Endothelial cell of umbilical vein (primary cell): ENCODE results near the gene PBX2.

Source experiments
- CTCF ChIP-seq, 2 donors: IDR thresholded peaks; 1 replicate in 1 of 2; 2 replicates in 1 of 2; pipeline ENCODE4 v1.5.1; 2011; ENCODE audit warnings: low read length in 2 of 2, mild to moderate bottlenecking in 2 of 2, moderate library complexity in 2 of 2, control low read depth in 1 of 2, inconsistent platforms in 1 of 2, low read depth in 1 of 2; ENCODE audit not compliant: insufficient read depth in 1 of 2; ENCODE audit errors: extremely low read depth in 1 of 2
- EZH2 ChIP-seq: IDR thresholded peaks from 2 replicates; pipeline ENCODE4 v1.6.1; 2012; ENCODE audit warnings: borderline replicate concordance, low read depth, mild to moderate bottlenecking, moderate library complexity, low read length, inconsistent platforms; ENCODE audit not compliant: severe bottlenecking
- GATA2 ChIP-seq: IDR thresholded peaks from 2 replicates; pipeline ENCODE4 v1.7.0; 2011; ENCODE audit warnings: low read depth, mild to moderate bottlenecking, moderate library complexity, mixed read lengths, low read length; ENCODE audit not compliant: insufficient read length, insufficient read depth
- JUN ChIP-seq: IDR thresholded peaks from 2 replicates; pipeline ENCODE4 v1.6.1; 2011; ENCODE audit warnings: borderline replicate concordance, low read depth; ENCODE audit not compliant: insufficient read length, insufficient read depth
- POLR2A ChIP-seq: IDR thresholded peaks from 2 replicates; pipeline ENCODE4 v1.6.1; 2012; ENCODE audit warnings: low read depth, mild to moderate bottlenecking, control low read depth, low read length

- no peak for TF ChIP-seq GATA2
- no peak for TF ChIP-seq CTCF (IDR thresholded peaks at IDR 0.05; ENCODE audit: extremely low read depth in 1 of 2, insufficient read depth in 1 of 2, low read depth in 1 of 2, low read length in 2 of 2)
- TF ChIP-seq POLR2A, result no peak
- no peak for TF ChIP-seq JUN
- TF ChIP-seq EZH2, result no peak
Observed at GRCh38 chr6:32214126-32214525, 24.1 kb upstream of the PBX2 start.
